ENCODE measurements around the gene ETAA1.
A peak's percentile ranks its signal among the peaks of the same experiment; 100 is the strongest.

ETAA1 gene

DNA sequence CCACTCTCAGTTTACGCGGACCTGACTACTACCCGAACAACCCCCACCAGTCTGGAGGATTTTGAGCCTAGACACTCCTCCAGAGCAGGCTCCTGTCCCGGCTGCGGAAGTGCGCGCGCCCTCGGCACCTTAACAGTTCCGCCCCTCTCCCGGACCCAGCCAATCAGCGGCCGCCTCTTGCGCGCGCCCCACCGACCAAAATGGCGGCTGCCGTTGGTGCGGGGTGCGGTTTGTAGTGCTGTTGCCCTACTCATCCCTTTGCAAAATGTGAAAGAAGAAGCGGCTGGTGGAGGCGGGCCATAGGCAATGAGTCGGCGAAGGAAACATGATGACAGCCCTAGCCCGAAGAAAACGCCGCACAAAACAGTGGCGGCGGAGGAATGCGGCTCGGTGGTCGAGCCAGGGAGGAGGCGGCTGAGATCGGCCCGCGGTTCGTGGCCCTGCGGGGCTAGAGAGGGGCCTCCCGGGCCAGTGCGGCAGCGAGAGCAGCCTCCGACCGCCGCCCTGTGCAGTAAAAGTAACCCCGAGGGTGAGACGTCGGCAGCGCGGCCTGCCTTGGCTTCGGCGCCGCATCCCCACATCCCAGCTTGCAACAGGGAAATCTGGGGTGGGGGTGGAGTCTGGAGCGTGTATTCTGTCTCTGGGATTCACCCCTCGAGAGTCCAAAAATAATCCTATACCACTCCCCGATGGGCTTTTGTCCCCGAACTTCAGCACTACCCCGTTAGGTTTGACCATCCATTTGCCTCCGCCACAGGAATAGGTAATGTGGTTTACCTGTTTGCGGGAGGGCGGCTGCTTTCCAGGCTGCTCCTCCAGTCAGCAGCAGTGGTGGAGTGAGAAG lies at the start of gene ETAA1:
TSS of gene ETAA1 (plus strand) at position 191 of the 844 bp plus-strand sequence. CDS start at position 307, 116 bp downstream.
- DNase-seq = peak; percentile 69

- DNase-seq = no peak
Observed at GRCh38 chr2:67366832-67367412, 30.2 kb upstream of the ETAA1 start.

- no peak for DNase-seq
Observed at GRCh38 chr2:67374481-67374880, 22.7 kb upstream of the ETAA1 start.

GRCh38 chr2:67374949-67375348 lies 22.2 kb upstream of the ETAA1 start:
- DNase-seq = no peak

DNA sequence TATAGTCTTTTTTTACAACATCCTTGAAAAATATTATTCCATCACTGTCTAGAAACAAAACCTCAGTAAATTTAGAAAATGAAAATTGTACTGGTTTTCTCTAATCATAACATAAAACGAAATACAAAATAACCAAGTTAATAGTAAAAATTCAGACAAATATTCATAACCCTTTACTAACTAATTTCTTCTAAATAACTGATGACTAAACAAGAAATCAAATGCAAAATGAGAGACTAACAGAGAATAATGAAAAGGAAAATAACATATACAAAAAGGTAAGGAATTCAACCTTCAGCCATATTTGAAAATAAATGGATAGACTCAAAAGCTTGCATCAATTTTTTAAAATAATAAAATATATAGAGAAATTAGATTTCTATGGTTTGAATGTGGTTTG lies 18.6 kb upstream of the ETAA1 start:
- no peak for DNase-seq

DNA sequence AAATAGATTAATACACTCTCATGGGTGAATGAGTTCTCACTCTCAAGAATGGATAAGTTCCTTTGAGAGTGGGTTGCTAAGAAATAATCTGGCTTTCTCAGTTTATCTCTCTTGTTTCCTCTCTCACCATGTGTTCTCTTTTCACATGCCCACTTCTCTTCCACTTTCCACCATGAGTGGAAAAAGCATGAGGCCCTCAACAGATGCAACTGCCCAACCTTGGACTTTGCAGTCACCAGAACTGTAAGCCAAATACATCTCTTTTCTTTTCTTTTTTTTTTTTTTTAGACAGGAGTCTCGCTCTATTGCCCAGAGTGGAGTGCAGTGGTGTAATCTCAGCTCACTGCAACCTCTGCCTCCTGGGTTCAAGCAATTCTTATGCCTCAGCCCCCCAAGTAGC lies 18.1 kb upstream of the ETAA1 start:
- DNase-seq = no peak

GRCh38 chr2:67384123-67384822 lies 12.9 kb upstream of the ETAA1 start:
- DNase-seq = no peak

GRCh38 chr2:67388680-67389079 lies 8.5 kb upstream of the ETAA1 start:
- DNase-seq = no peak

DNA sequence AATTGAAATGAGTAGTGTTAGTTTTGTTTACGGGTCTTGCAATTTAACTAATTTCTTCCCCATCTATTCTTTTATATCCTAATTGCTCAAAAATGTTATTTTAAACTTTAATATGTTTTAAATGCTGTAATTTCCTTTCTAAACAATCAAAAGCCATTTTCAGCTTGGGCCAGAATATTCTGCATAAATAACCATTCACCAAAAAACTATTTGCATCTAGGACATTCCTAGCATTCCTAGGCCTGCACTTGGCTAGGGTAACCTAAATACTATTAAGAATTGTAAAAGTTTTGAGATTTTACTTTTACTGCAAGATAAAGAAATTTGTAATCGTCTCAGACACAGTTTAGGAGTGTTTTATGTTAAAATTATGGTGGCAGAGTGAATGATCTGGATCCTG lies 7.8 kb upstream of the ETAA1 start:
- no peak for DNase-seq

- no peak for DNase-seq
Observed at GRCh38 chr2:67389788-67390187, 7.3 kb upstream of the ETAA1 start.

DNA sequence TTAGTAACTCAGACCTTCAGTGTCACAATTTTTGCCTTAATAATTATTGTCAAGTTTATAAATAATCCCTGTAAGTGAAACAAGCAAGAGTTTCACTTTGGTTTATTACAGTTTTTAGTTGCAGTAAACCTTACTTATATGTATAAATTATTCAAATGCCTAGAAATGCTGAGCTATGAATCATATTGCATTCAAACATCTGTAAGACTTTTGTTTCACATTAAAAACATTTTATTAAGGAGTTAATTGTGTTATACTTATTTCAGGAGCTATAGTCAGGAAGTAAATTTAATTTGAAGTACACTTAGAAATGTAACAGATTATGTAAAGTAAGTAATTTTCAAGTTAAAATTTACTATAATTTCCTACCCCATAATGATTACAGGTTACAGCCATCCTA lies 3.9 kb upstream of the ETAA1 start:
- DNase-seq = no peak

- no peak for DNase-seq
Observed at GRCh38 chr2:67394734-67395133, 2.4 kb upstream of the ETAA1 start.

DNA sequence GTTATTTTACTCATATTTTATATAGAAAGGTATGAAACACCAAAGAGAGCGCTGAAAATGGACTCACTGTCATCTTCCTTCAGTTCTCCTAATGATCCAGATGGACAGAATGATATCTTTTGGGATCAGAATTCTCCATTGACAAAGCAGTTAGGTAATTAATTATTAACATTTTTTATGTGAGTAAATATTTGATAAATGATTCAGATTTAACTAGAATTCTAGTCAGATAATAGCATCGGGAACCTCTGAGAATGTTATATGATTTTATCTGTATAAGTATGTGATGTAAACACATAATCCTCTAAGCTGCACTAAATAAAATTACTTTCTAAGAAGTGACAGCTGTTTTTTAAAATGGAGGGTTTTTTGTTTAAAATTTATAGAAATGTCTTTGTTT lies 2.0 kb downstream of the ETAA1 start:
- DNase-seq = no peak

- DNase-seq = no peak
Observed at GRCh38 chr2:67399831-67400489, 2.8 kb downstream of the ETAA1 start.

- no peak for DNase-seq
Observed at GRCh38 chr2:67400560-67401485, 3.7 kb downstream of the ETAA1 start.

- no peak for DNase-seq
Observed at GRCh38 chr2:67408346-67408745, 11.2 kb downstream of the ETAA1 start.

DNA sequence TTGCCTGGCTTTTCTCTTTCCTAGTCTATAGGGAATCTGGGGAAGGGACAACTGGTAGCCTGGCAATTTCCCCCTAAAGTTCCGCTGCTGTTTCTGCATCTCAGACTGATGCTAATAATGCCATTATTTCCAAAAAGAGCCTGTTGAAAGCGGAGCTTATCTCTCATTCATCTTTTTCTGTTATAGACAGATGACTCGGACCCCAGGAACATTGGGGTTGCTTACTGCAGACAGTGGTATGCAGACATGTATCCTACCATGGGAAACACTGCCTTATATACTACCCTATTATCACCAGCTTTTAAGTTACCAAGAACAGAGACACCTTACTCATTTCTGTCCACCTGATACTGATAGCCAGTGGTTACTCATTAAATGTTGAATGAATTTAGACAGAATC lies 15.3 kb downstream of the ETAA1 start:
- DNase-seq = no peak

DNA sequence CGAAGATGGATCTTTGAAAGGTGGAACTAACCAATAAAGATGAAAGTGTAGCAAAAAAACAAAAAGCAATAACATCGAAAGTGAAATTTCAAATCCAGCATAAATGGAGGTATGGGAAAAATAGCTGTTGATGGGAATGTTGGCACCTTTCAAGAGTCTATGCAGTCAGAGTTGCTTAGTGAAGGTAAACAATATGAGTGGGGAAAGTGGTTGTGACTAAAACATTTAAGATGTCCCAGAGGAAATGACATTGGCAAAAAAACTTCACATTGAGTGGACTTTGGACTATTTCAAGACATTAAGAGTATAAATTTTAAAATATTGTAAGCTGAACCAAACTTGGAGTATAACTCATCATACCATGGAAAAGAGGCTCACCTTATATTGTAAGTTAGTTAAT lies 17.7 kb downstream of the ETAA1 start:
- DNase-seq = no peak

GRCh38 chr2:67416136-67416535 lies 19.0 kb downstream of the ETAA1 start:
- no peak for DNase-seq

- DNase-seq = no peak
Observed at GRCh38 chr2:67423489-67423888, 26.4 kb downstream of the ETAA1 start.

- no peak for DNase-seq
Observed at GRCh38 chr2:67436221-67436620, 39.1 kb downstream of the ETAA1 start.

DNA sequence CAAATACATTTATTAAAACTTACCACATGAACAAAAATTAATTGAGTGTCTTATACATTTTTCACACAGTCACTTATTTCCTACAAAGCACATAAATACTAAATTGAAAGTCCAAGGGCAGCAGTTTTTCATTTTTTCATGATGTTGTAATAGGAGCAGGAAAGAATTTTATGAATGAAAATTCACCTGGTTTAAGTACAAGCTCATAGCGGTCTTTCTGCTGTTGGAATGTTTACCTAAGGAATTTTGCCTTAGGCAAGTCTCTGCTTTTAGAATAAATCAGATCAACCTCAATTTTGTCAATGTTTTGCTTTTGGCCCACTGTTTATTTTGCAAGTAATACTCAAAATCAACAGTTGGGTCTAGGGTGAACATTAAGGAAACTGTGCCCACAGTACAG lies 40.0 kb downstream of the ETAA1 start:
- DNase-seq = no peak

All from NCI-H1092 (cell line).